K562 (cell line): ENCODE data around the gene FUT6. TPM values are rescaled to one million over a fixed set of nuclear protein-coding genes. Genes with fewer than 3 reads are reported as not detected.
"Not testable (repeated sequence)": the region's sequence is repeated elsewhere in the genome, so short reads cannot be mapped to it uniquely, and the experiment has no call there.

ENCODE experiments used
- ATAC-seq: fragments of 200-7000 bp; cut with Tn5 transposase; 3 replicates; pipeline ENCODE4 v1.9.1; 2020; ENCODE audit warnings: moderate library complexity
- BruUV-seq: library from RNA; stranded (reverse); fragments of 400-500 nt; replicated peaks from 2 replicates; lab custom pipeline; 2021; lab: Mats Ljungman, UMichigan
- CTCF ChIA-PET: fragments of 300-600 bp; formaldehyde crosslinking; extraction: SDS; loops from one replicate; lab custom pipeline; 2021; ENCODE audit warnings: low intra/inter-chr PET ratio; lab: Yijun Ruan, JAX
- POLR2A ChIA-PET: fragments of 300-600, 350-650 bp; sonication (Branson Sonifier 250); formaldehyde crosslinking; extraction: SDS; loops from one replicate; lab custom pipeline; 2021; ENCODE audit warnings: antibody characterized with exemption, inconsistent platforms; lab: Yijun Ruan, JAX
- DNase-seq, 4 experiments: peaks; one replicate each; pipeline versions ENCODE4 v3.0.0 to v3.0.0-alpha.2; 2011 to 2018; ENCODE audit warnings: low spot score in 3 of 4, mixed read lengths in 3 of 4; ENCODE audit errors: extremely low read depth in 1 of 4
- FAIRE-seq: peaks from 2 replicates; lab custom pipeline; 2011; peaks lifted over from hg19 to GRCh38; lab: Jason Lieb, UNC
- H2AFZ ChIP-seq: 2 replicates; pipeline ENCODE4 v1.6.0; 2011; ENCODE audit warnings: low read depth, low read length, control low read depth, inconsistent platforms
- H3K27ac ChIP-seq: fragments of 200-600 bp; 3 replicates; pipeline ENCODE4 v1.8.0; 2011; ENCODE audit warnings: low read depth, mild to moderate bottlenecking, control low read depth, inconsistent platforms, low read length, moderate library complexity, mixed read lengths; ENCODE audit errors: extremely low read depth
- H3K27me3 ChIP-seq, 2 experiments: fragments of 300-600 bp in 1 of 2; 2 replicates in 1 of 2; 3 replicates in 1 of 2; pipeline versions ENCODE4 v1.6.0 to v1.8.0; 2011; ENCODE audit warnings: inconsistent platforms in 2 of 2, low read length in 2 of 2, mild to moderate bottlenecking in 1 of 2, mixed read lengths in 1 of 2, moderate library complexity in 1 of 2; ENCODE audit not compliant: control insufficient read depth in 2 of 2, insufficient read depth in 2 of 2
- H3K36me3 ChIP-seq: fragments of 300-600 bp; 3 replicates; pipeline ENCODE4 v1.8.0; 2011; ENCODE audit warnings: mild to moderate bottlenecking, low read length, inconsistent platforms; ENCODE audit not compliant: control insufficient read depth, insufficient read depth
- H3K4me1 ChIP-seq, 2 experiments: fragments of 200-600 bp in 1 of 2; replicated peaks in 1 of 2; 2 replicates in 1 of 2; 3 replicates in 1 of 2; pipeline versions ENCODE4 v1.5.1 to v1.8.0; 2011; ENCODE audit warnings: inconsistent platforms in 2 of 2, low read length in 2 of 2, mild to moderate bottlenecking in 1 of 2, mixed read lengths in 1 of 2, moderate library complexity in 1 of 2; ENCODE audit not compliant: control insufficient read depth in 2 of 2, insufficient read depth in 2 of 2
- H3K4me2 ChIP-seq: 2 replicates; pipeline ENCODE4 v1.6.1; 2011; ENCODE audit warnings: low read length, control low read depth, inconsistent platforms, mixed read lengths; ENCODE audit not compliant: insufficient read depth
- H3K4me3 ChIP-seq: fragments of 200-600 bp; sonication (generic), shearing (Covaris generic); 2 replicates; pipeline ENCODE4 v1.5.1; 2016; ENCODE audit warnings: control low read depth, inconsistent platforms
- H3K79me2 ChIP-seq: fragments of 200-600 bp; 3 replicates; pipeline ENCODE4 v1.8.0; 2011; ENCODE audit warnings: low read length, inconsistent platforms; ENCODE audit not compliant: control insufficient read depth, insufficient read depth
- H3K9ac ChIP-seq, 2 experiments: 2 replicates each; pipeline versions ENCODE4 v1.6.0 to v1.6.1; 2011; ENCODE audit warnings: low read depth in 2 of 2, low read length in 2 of 2, control low read depth in 1 of 2, inconsistent platforms in 1 of 2, mild to moderate bottlenecking in 1 of 2, mixed read lengths in 1 of 2; ENCODE audit not compliant: insufficient read depth in 1 of 2
- H3K9me1 ChIP-seq: one replicate; pipeline ENCODE4 v1.6.0; 2011; ENCODE audit warnings: inconsistent platforms, mild to moderate bottlenecking, low read length, moderate library complexity; ENCODE audit not compliant: control insufficient read depth, insufficient read depth
- H3K9me3 ChIP-seq: replicated peaks from 2 replicates; pipeline ENCODE4 v1.5.1; 2011; ENCODE audit warnings: low read depth, low read length, inconsistent platforms; ENCODE audit not compliant: control insufficient read depth, insufficient read depth
- H4K20me1 ChIP-seq: replicated peaks from 2 replicates; pipeline ENCODE4 v1.6.1; 2011; ENCODE audit warnings: low read length, inconsistent platforms, mixed read lengths; ENCODE audit not compliant: control insufficient read depth, insufficient read depth
- NFIC ChIP-seq: fragments of 450-650 bp; IDR thresholded peaks from 2 replicates; pipeline ENCODE4 v1.6.1; 2017; ENCODE audit warnings: mild to moderate bottlenecking, inconsistent platforms
- PRDM10 ChIP-seq: fragments of 450-650 bp; IDR thresholded peaks from 2 replicates; pipeline ENCODE4 v1.6.1; 2018; ENCODE audit not compliant: partially characterized antibody
- WGBS: fragments of 100-300 bp; shearing (Covaris generic); methylation state at CpG from one replicate; pipeline ENCODE4 v1.1.6; 2016; ENCODE audit warnings: low coverage, mixed read lengths; ENCODE audit not compliant: insufficient coverage; ENCODE audit errors: missing lambda C conversion rate; 5-methylcytosine and 5-hydroxymethylcytosine counted together
- in situ Hi-C: fragments of 300-500 bp; cut with MboI; formaldehyde crosslinking; loops from 4 replicates; pipeline ENCODE4 v1.15.0; 2018; ENCODE audit warnings: inconsistent platforms, mixed read lengths
- intact Hi-C: fragments of 100-400 bp; cut with micrococcal nuclease; formaldehyde crosslinking; loops from 2 replicates; pipeline ENCODE4 v1.14.2; 2022
- polyA plus RNA-seq, 8 experiments: library from polyadenylated mRNA; depleted of rRNA in 4 of 8; stranded (reverse) in 5 of 8; unstranded in 3 of 8; fragments of >200 nt; fragmentation: Nextera tagmentation in 2 of 8; fragmentation: Illumina TruSeq in 1 of 8; extraction: Ambion mirVana in 2 of 8; extraction: Trizol in 1 of 8; gene quantifications; 2 replicates each; pipeline versions ENCODE4 v1.2.1 to v1.2.3, GENCODE V29; 2011 to 2014; ENCODE audit warnings: inconsistent platforms in 1 of 8, missing spikeins in 1 of 8
- total RNA-seq, 7 experiments: library from RNA; depleted of rRNA in 6 of 7; stranded (reverse); fragments of >200 nt in 6 of 7; fragmentation: Illumina TruSeq in 2 of 7; extraction: Trizol in 2 of 7; gene quantifications; 2 replicates each; pipeline versions ENCODE4 v1.2.1 to v1.2.3, GENCODE V29; 2011 to 2021; ENCODE audit warnings: low replicate concordance in 1 of 7

FUT6 gene
- total and polyA plus RNA-seq, 9 of the 15 experiments (the other 6 are each of a cell fraction or from before 2014, with no cell fraction given), result 0.04 TPM; not detected in 8

- H3K27ac ChIP-seq, intact Hi-C loops, H3K4me3 ChIP-seq, BruUV-seq, in situ Hi-C loops, H3K36me3 ChIP-seq, H3K4me2 ChIP-seq, H3K9me1 ChIP-seq, CTCF ChIA-PET, H4K20me1 ChIP-seq, DNase-seq, H3K9ac ChIP-seq, FAIRE-seq, H3K9me3 ChIP-seq, H3K79me2 ChIP-seq, ATAC-seq, H2AFZ ChIP-seq: not testable (repeated sequence)
- POLR2A ChIA-PET, result interaction anchor here (0.6 to 1.0 kb wide), 4 partner anchors 11 to 106 kb away, joined by 3 to 4 read pairs (median 4); no protein-coding TSS in a partner anchor
- WGBS, result 36% methylated on average over 11 of the region's 13 CpGs
- Histone ChIP-seq H3K4me1 (peaks cover 2 to 19% of the 10 kb centered on the region in 2 experiments; a peak in 2 of 5 replicates), H3K27me3 (peaks cover 15 to 35% of the 10 kb centered on the region in 2 experiments; a peak in 4 of 5 replicates)
- TF ChIP-seq NFIC (0 out of 2 replicates have a peak, but pooled peaks have one; percentile 4), PRDM10 (peak; percentile 25)
These were observed 43.8 kb upstream of the FUT6 start for GRCh38 chr19:5883157-5883873.
